OCI-LY1 (cell line): Measurements from ENCODE around the gene CD302.

Experiments
- H2AFZ ChIP-seq: fragments of 200-600 bp; sonication (generic), shearing (Covaris generic); 2 replicates; pipeline ENCODE4 v1.6.0; 2014; ENCODE audit warnings: antibody characterized with exemption, mild to moderate bottlenecking, low read length
- H3F3A ChIP-seq: fragments of 200-600 bp; sonication (generic), shearing (Covaris generic); 2 replicates; pipeline ENCODE4 v1.6.0; 2014; ENCODE audit warnings: mild to moderate bottlenecking, antibody characterized with exemption, low read length, moderate library complexity; ENCODE audit not compliant: insufficient read depth
- H3K27ac ChIP-seq: fragments of 200-600 bp; sonication (generic); 2 replicates; pipeline ENCODE4 v1.5.1; 2014; ENCODE audit warnings: low read length, mixed run types, mild to moderate bottlenecking, low read depth; ENCODE audit not compliant: poor library complexity, severe bottlenecking
- H3K27me3 ChIP-seq: fragments of 200-600 bp; sonication (generic); 2 replicates; pipeline ENCODE4 v1.6.0; 2014; ENCODE audit warnings: antibody characterized with exemption, mild to moderate bottlenecking, low read length, moderate library complexity; ENCODE audit not compliant: insufficient read depth
- H3K36me3 ChIP-seq: fragments of 200-600 bp; sonication (generic); 2 replicates; pipeline ENCODE4 v1.6.1; 2014; ENCODE audit warnings: mild to moderate bottlenecking, antibody characterized with exemption, low read length, moderate library complexity, mixed read lengths; ENCODE audit not compliant: insufficient read depth
- H3K4me1 ChIP-seq: fragments of 200-600 bp; sonication (generic); 2 replicates; pipeline ENCODE4 v1.5.1; 2014; ENCODE audit warnings: mild to moderate bottlenecking, low read length, moderate library complexity; ENCODE audit not compliant: insufficient read depth, severe bottlenecking
- H3K4me2 ChIP-seq: fragments of 200-600 bp; sonication (generic), shearing (Covaris generic); 2 replicates; pipeline ENCODE4 v1.6.1; 2014; ENCODE audit warnings: low read length
- H3K4me3 ChIP-seq: fragments of 200-600 bp; sonication (generic); 2 replicates; pipeline ENCODE4 v1.5.1; 2014; ENCODE audit warnings: low read length, low read depth, mild to moderate bottlenecking, mixed read lengths; ENCODE audit not compliant: poor library complexity, severe bottlenecking
- H3K79me2 ChIP-seq: fragments of 200-600 bp; shearing (Covaris generic); 2 replicates; pipeline ENCODE4 v1.6.1; 2016; ENCODE audit warnings: mixed run types, low read length, mixed read lengths; ENCODE audit not compliant: insufficient read depth
- H3K9ac ChIP-seq: fragments of 200-600 bp; sonication (generic), shearing (Covaris generic); 2 replicates; pipeline ENCODE4 v1.6.1; 2014; ENCODE audit warnings: mild to moderate bottlenecking, low read length, mixed read lengths
- H3K9me2 ChIP-seq: fragments of 200-600 bp; sonication (generic), shearing (Covaris generic); 2 replicates; pipeline ENCODE4 v1.6.1; 2014; ENCODE audit warnings: low read depth, mild to moderate bottlenecking, low read length, mixed read lengths
- H3K9me3 ChIP-seq: fragments of 200-600 bp; shearing (Covaris generic); 2 replicates; pipeline ENCODE4 v1.6.1; 2014; ENCODE audit warnings: low read length, mixed read lengths
- H4K20me1 ChIP-seq: fragments of 200-600 bp; sonication (generic), shearing (Covaris generic); 2 replicates; pipeline ENCODE4 v1.6.0; 2016; ENCODE audit warnings: mild to moderate bottlenecking, low read length; ENCODE audit not compliant: insufficient read depth
- EZH2 ChIP-seq: fragments of 200-600 bp; sonication (generic), shearing (Covaris generic); IDR thresholded peaks from 2 replicates; pipeline ENCODE4 v1.8.0; 2017; ENCODE audit warnings: borderline replicate concordance, mixed run types, mild to moderate bottlenecking, antibody characterized with exemption, low read length, moderate library complexity, mixed read lengths
- TF ChIP-seq, protein P1 (sequence below): fragments of 200-600 bp; sonication (generic), shearing (Covaris generic); IDR thresholded peaks from 2 replicates; pipeline ENCODE4 v1.5.1; 2017; ENCODE audit warnings: mild to moderate bottlenecking, antibody characterized with exemption, low read length, moderate library complexity, mixed read lengths

Gene CD302

DNA sequence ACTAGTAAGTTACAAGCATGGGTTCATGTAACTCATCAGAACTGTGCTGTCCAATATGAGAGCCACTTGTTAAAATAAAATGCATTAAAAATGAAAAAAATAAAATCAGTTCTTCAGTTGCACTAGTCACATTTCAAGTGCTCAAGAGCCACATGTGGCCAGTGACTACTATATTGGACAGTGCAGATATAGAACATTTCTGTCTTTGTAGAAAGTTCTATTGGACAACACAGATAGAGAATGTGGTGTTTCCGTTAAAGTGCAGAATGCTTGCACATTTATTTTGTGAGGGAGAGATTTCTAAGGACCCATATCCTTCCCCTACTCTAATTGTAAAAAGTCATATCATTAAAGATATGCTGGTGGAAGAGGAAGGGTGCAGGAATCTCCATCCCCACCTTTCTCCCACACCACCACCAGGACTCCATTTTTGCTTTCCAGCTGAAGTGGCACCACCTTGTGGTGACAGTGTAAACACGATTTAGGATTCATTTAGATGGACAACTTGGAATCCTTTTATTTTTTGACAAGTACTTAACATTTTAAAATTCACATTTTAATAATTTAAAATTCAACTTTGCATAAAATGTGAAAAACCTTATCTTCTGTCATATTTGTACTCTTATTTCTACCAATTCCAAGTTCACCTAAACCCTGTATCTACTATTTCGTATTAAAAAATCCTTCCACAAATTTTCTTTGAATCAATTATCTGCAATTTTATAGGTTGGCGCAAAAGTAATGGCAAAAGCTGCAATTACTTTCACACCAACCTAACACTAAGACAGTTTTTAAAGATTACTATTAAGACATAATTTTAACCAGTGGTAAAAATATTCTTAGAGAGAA lies 9.4 kb upstream of the CD302 start:
- Histone ChIP-seq H3K27ac (no peak overlapping the region), H3K79me2 (no peaks in the 10 kb centered on the region), H3K9me2 (no peaks in the 10 kb centered on the region), H3K9me3 (no peaks in the 10 kb centered on the region), H3F3A (no peaks in the 10 kb centered on the region), H3K9ac (no peak overlapping the region), H3K36me3 (no peaks in the 10 kb centered on the region), H3K27me3 (no peaks in the 10 kb centered on the region), H4K20me1 (no peaks in the 10 kb centered on the region), H2AFZ (no peak overlapping the region), H3K4me2 (no peak overlapping the region), H3K4me3 (no peak overlapping the region), H3K4me1 (no peaks in the 10 kb centered on the region)
- TF ChIP-seq, protein P1, sequence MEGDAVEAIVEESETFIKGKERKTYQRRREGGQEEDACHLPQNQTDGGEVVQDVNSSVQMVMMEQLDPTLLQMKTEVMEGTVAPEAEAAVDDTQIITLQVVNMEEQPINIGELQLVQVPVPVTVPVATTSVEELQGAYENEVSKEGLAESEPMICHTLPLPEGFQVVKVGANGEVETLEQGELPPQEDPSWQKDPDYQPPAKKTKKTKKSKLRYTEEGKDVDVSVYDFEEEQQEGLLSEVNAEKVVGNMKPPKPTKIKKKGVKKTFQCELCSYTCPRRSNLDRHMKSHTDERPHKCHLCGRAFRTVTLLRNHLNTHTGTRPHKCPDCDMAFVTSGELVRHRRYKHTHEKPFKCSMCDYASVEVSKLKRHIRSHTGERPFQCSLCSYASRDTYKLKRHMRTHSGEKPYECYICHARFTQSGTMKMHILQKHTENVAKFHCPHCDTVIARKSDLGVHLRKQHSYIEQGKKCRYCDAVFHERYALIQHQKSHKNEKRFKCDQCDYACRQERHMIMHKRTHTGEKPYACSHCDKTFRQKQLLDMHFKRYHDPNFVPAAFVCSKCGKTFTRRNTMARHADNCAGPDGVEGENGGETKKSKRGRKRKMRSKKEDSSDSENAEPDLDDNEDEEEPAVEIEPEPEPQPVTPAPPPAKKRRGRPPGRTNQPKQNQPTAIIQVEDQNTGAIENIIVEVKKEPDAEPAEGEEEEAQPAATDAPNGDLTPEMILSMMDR, result peak; percentile 72
- no peak for TF ChIP-seq EZH2

DNA sequence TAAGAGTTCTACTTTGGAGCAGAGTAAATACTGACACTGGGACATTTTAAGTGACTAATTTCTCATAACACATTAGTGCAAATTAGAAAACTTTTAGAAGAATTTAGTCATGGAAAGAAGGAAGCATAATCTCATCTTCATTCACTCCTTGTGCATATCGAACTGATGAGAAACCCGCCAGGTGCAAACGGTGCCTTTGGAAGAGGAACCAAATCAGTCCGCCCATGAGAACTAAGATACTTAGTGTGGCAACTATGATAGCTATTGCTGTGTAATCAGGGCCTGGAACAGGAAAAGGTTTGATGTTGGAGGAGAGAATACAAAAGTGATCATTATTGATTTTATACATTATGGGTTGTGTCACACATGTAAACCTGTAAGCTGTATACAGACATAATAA lies 6.9 kb upstream of the CD302 start:
- TF ChIP-seq, protein P1, result no peak
- no peak for TF ChIP-seq EZH2

DNA sequence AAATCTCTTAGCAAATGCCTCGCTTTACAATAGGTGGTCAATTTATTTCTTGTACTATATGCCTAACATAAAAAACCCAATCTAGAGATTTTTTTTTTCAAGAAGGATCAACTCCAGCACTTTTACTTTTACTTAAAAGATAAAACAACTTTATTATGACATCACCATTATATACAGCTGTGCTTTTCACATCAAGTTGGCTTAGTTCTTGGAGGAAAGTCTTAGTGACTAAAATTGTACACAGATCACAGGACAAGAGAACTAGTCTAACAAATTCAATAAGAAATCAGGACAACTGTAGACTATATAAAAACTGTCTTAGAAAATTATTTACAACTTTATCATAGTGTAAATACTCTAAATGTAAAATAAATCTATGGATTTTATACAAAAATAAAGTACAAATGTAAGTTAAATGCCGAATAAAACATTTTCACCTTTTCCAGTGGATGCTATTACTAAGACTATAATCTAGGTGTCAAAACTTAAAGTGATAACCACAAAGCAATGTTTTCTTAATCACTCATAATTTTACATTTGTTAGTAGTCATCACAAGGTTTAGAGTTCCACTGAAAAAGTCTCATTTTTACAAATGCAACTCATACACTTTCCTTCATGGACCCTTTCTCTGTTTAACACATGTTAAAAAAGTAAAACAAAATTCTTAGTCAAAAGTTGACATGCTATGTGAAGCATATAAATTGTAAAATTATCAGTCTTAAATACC lies 5.4 kb upstream of the CD302 start:
- Histone ChIP-seq H3K79me2 (no peaks in the 10 kb centered on the region), H3K4me2 (no peak overlapping the region), H3K27me3 (no peaks in the 10 kb centered on the region), H3F3A (no peaks in the 10 kb centered on the region), H3K9ac (no peak overlapping the region), H3K9me3 (no peaks in the 10 kb centered on the region), H3K9me2 (no peaks in the 10 kb centered on the region), H2AFZ (no peak overlapping the region), H3K27ac (no peak overlapping the region), H4K20me1 (no peaks in the 10 kb centered on the region), H3K4me3 (no peak overlapping the region), H3K4me1 (peaks cover 10% of the 10 kb centered on the region), H3K36me3 (no peaks in the 10 kb centered on the region)
- TF ChIP-seq, protein P1, result no peak
- TF ChIP-seq EZH2, result no peak

More for the DNA sequence above, 6.9 kb upstream of the CD302 start:
- Histone ChIP-seq H3K27me3 (no peaks in the 10 kb centered on the region), H3K9me2 (no peaks in the 10 kb centered on the region), H3K4me1 (peaks cover 7% of the 10 kb centered on the region), H3K79me2 (no peaks in the 10 kb centered on the region), H3K27ac (no peak overlapping the region), H3F3A (no peaks in the 10 kb centered on the region), H2AFZ (no peak overlapping the region), H3K4me2 (no peak overlapping the region), H3K36me3 (no peaks in the 10 kb centered on the region), H3K4me3 (no peak overlapping the region), H3K9ac (no peak overlapping the region), H4K20me1 (no peaks in the 10 kb centered on the region), H3K9me3 (no peaks in the 10 kb centered on the region)
